Breast epithelium (tissue), 3 donors: ENCODE measurements around the gene RPL15.

Experiments used
- CTCF ChIP-seq, 3 donors: fragments of 450-650 bp; IDR thresholded peaks; one replicate each; pipeline ENCODE4 v1.5.1; 2016 to 2017; ENCODE audit warnings: antibody characterized with exemption in 3 of 3, mild to moderate bottlenecking in 3 of 3, moderate library complexity in 3 of 3
- POLR2AphosphoS5 ChIP-seq, 3 donors: sonication (generic); formaldehyde crosslinking; IDR thresholded peaks; one replicate each; pipeline ENCODE4 v1.6.1; 2017; ENCODE audit warnings: antibody characterized with exemption in 3 of 3

GRCh38 chr3:23869977-23870662 is 46.8 kb upstream of the RPL15 start:
- TF ChIP-seq CTCF (IDR thresholded peaks at IDR 0.05) (no peak), POLR2AphosphoS5 (IDR thresholded peaks at IDR 0.05) (no peak)
